T-cell (primary cell): ENCODE results near the gene KATNAL2. TPM values are rescaled to one million over a fixed set of nuclear protein-coding genes. Genes with fewer than 3 reads are reported as not detected.

Experiments
- ATAC-seq, 4 experiments: fragments of 200-7000 bp in 3 of 4; fragments of 150-1000 bp in 1 of 4; cut with Tn5 transposase; replicated peaks in 1 of 4; 1 replicate in 3 of 4; 2 replicates in 1 of 4; pipeline ENCODE4 v1.10.0; 2021; ENCODE audit warnings: moderate library complexity in 3 of 4, mild to moderate bottlenecking in 2 of 4, moderate number of reproducible peaks in 1 of 4
- CTCF ChIA-PET, 2 donors: fragments of 300-600 bp; sonication (Branson Sonifier 250); formaldehyde crosslinking; loops; one replicate each; lab custom pipeline; 2022; ENCODE audit warnings: antibody characterized with exemption in 2 of 2; lab: Charles Lee
- POLR2A ChIA-PET, 2 donors: fragments of 300-600 bp; sonication (Branson Sonifier 250); formaldehyde crosslinking; loops; one replicate each; lab custom pipeline; 2022; ENCODE audit warnings: antibody characterized with exemption in 2 of 2; lab: Charles Lee
- DNase-seq, 35 experiments: peaks; one replicate each; pipeline versions ENCODE4 v3.0.0 to v3.0.0-alpha.2; 2013 to 2023
- H3K27ac ChIP-seq: one replicate; pipeline ENCODE4 v1.5.1; 2013; ENCODE audit warnings: low read length
- H3K27me3 ChIP-seq, 2 experiments: replicated peaks in 1 of 2; 1 replicate in 1 of 2; 2 replicates in 1 of 2; pipeline versions ENCODE4 v1.6.1 to v1.7.0; 2013; ENCODE audit warnings: low read length in 1 of 2, mixed read lengths in 1 of 2; ENCODE audit not compliant: control insufficient read depth in 2 of 2, insufficient read depth in 2 of 2; ENCODE audit errors: extremely low read depth in 1 of 2
- H3K36me3 ChIP-seq, 2 donors: 1 replicate in 1 of 2; 2 replicates in 1 of 2; pipeline versions ENCODE4 v1.6.1 to v1.7.0; 2013; ENCODE audit warnings: low read length in 1 of 2; ENCODE audit not compliant: control insufficient read depth in 2 of 2, insufficient read depth in 1 of 2; ENCODE audit errors: extremely low read depth in 1 of 2
- H3K4me1 ChIP-seq, 2 experiments: 1 replicate in 1 of 2; 2 replicates in 1 of 2; pipeline versions ENCODE4 v1.6.1 to v1.7.0; 2013; ENCODE audit warnings: low read length in 2 of 2, mixed read lengths in 1 of 2; ENCODE audit not compliant: insufficient read depth in 2 of 2, control insufficient read depth in 1 of 2; ENCODE audit errors: extremely low read depth in 1 of 2
- H3K4me3 ChIP-seq, 2 donors: 1 replicate in 1 of 2; 2 replicates in 1 of 2; pipeline versions ENCODE4 v1.5.1 to v1.7.0; 2013; ENCODE audit warnings: mild to moderate bottlenecking in 2 of 2, low read length in 1 of 2, moderate library complexity in 1 of 2; ENCODE audit not compliant: control insufficient read depth in 1 of 2; ENCODE audit errors: extremely low read depth in 1 of 2
- H3K9me3 ChIP-seq: 2 replicates; pipeline ENCODE4 v1.7.0; 2013
- H3K27ac Mint-ChIP-seq, 2 donors: one replicate each; pipeline ENCODE4 v1.8.0; 2020 to 2021; ENCODE audit warnings: mild to moderate bottlenecking in 2 of 2, mixed read lengths in 2 of 2
- H3K27me3 Mint-ChIP-seq, 2 donors: one replicate each; pipeline ENCODE4 v1.8.0; 2021 to 2022; ENCODE audit warnings: mixed read lengths in 2 of 2
- H3K36me3 Mint-ChIP-seq: one replicate; pipeline ENCODE4 v1.8.0; 2021; ENCODE audit warnings: mixed read lengths
- H3K4me1 Mint-ChIP-seq, 3 donors: one replicate each; pipeline ENCODE4 v1.8.0; 2020 to 2022; ENCODE audit warnings: mixed read lengths in 3 of 3, mild to moderate bottlenecking in 1 of 3
- H3K4me3 Mint-ChIP-seq, 3 donors: one replicate each; pipeline ENCODE4 v1.8.0; 2020 to 2022; ENCODE audit warnings: mild to moderate bottlenecking in 3 of 3, mixed read lengths in 3 of 3, moderate library complexity in 3 of 3
- H3K9me3 Mint-ChIP-seq, 3 donors: one replicate each; pipeline ENCODE4 v1.8.0; 2020 to 2022; ENCODE audit warnings: mixed read lengths in 3 of 3
- WGBS: methylation state at CpG from one replicate; pipeline ENCODE4 v1.1.5; 2013; ENCODE audit warnings: missing lambda C conversion rate; ENCODE audit not compliant: insufficient coverage; 5-methylcytosine and 5-hydroxymethylcytosine counted together
- total RNA-seq, 35 experiments: library from RNA in 6 of 35; stranded (reverse) in 6 of 35; fragments of 120-200 nt in 1 of 35; gene quantifications; one replicate each; pipeline versions ENCODE4 v1.2.1 to v1.2.4 and lab custom pipeline; 2013 to 2026

Gene KATNAL2
- total RNA-seq, 5 donors from 2014 or later (not counting 1 experiment from before 2014, with no cell fraction given) = 0.53 to 1.7 (median 0.99) TPM; not detected in 1

DNA sequence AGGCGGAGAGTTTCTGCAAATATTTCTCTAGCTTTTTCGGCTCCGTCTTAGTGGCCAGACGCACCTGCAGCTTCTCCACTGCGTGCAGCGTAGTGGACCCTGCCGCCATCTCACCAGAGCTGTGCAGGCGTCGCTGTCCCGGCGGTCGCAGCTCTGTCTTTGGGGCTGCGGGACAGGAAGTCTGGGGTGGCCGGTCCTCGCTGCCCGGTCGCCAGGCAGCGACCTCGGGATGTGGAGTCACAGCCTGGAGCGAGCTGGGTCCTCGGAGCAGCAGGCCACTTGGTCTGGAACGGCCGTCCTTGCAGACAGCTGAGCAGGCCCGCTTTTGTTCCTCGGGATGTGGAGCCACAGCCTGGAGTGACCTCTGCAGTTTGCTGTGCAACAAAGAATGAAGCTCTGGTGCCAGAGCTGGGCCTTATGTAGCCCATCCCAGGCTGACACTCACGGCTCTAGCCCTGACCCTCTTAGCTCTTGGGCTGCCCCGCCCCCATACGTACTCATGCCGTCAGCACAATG lies 117.8 kb downstream of the KATNAL2 start, which contains the start of gene ELOA2:
Gene ELOA2, minus strand, starts transcription at position 466 of the 516 bp plus-strand sequence. Its CDS starts 357 bp downstream, at position 109.
- Histone ChIP-seq H3K9me3 (peaks cover 2% of the 10 kb centered on the region), H3K36me3 (no peaks in the 10 kb centered on the region), H3K27ac (no peak within 1 kb of the TSS), H3K4me1 (no peaks in the 10 kb centered on the region), H3K4me3 (no peak within 1 kb of the TSS), H3K27me3 (no peaks in the 10 kb centered on the region)
- H3K36me3 Mint-ChIP-seq = no peaks in the 10 kb centered on the region
- POLR2A ChIA-PET = no interaction called here
- H3K4me3 Mint-ChIP-seq = no peak within 1 kb of the TSS
- no peaks in the 10 kb centered on the region for H3K4me1 Mint-ChIP-seq
- WGBS = 94% methylated on average over 29 of the region's 29 CpGs
- CTCF ChIA-PET = no interaction called here
- H3K9me3 Mint-ChIP-seq = peaks cover 0 to 16% (median 2%) of the 10 kb centered on the region in 3 donors
- peaks cover 7 to 11% of the 10 kb centered on the region in 2 donors for H3K27me3 Mint-ChIP-seq
- DNase-seq (no peak), ATAC-seq (no peak)
- H3K27ac Mint-ChIP-seq = no peak within 1 kb of the TSS

GRCh38 chr18:47036298-47036874 lies 119.0 kb downstream of the KATNAL2 start:
- ChIA-PET POLR2A (no interaction called here), CTCF (no interaction called here)
- Histone ChIP-seq H3K4me1 (no peaks in the 10 kb centered on the region), H3K27ac (no peak overlapping the region), H3K4me3 (no peak overlapping the region), H3K27me3 (no peaks in the 10 kb centered on the region), H3K36me3 (no peaks in the 10 kb centered on the region), H3K9me3 (peaks cover 2% of the 10 kb centered on the region)
- Mint-ChIP-seq H3K27me3 (peaks cover 11% of the 10 kb centered on the region in 2 donors), H3K27ac (no peak overlapping the region), H3K9me3 (peaks cover 0 to 12% (median 2%) of the 10 kb centered on the region in 3 donors), H3K4me3 (no peak overlapping the region), H3K4me1 (no peaks in the 10 kb centered on the region), H3K36me3 (no peaks in the 10 kb centered on the region)
- WGBS = no CpG with 5 or more reads among the region's 2 CpGs
- DNase-seq (no peak), ATAC-seq (no peak)

GRCh38 chr18:47036927-47037578 lies 119.7 kb downstream of the KATNAL2 start:
- Histone ChIP-seq H3K27me3 (no peaks in the 10 kb centered on the region), H3K4me1 (no peaks in the 10 kb centered on the region), H3K4me3 (no peak overlapping the region), H3K27ac (no peak overlapping the region), H3K36me3 (no peaks in the 10 kb centered on the region), H3K9me3 (peaks cover under 1% of the 10 kb centered on the region)
- CTCF ChIA-PET = interaction anchor here in 1 of 2 donors (0.7 kb wide), 1 partner anchor 76 kb away, joined by 3 read pairs; no protein-coding TSS in a partner anchor
- POLR2A ChIA-PET = no interaction called here
- peaks cover 0 to 11% (median 2%) of the 10 kb centered on the region in 3 donors for H3K9me3 Mint-ChIP-seq
- H3K27ac Mint-ChIP-seq = no peak overlapping the region
- H3K4me1 Mint-ChIP-seq = no peaks in the 10 kb centered on the region
- peaks cover 11 to 12% of the 10 kb centered on the region in 2 donors for H3K27me3 Mint-ChIP-seq
- ATAC-seq = no peak
- DNase-seq = no peak
- no peaks in the 10 kb centered on the region for H3K36me3 Mint-ChIP-seq
- WGBS = 100% methylated on average over 1 of the region's 3 CpGs
- H3K4me3 Mint-ChIP-seq = no peak overlapping the region

- CTCF ChIA-PET = no interaction called here
Observed at GRCh38 chr18:47040982-47041381, 123.6 kb downstream of the KATNAL2 start.

GRCh38 chr18:47050468-47050867 lies 133.1 kb downstream of the KATNAL2 start:
- no peaks in the 10 kb centered on the region for H3K4me1 Mint-ChIP-seq
- Histone ChIP-seq H3K4me3 (no peak overlapping the region), H3K4me1 (no peaks in the 10 kb centered on the region), H3K36me3 (no peaks in the 10 kb centered on the region), H3K9me3 (no peaks in the 10 kb centered on the region), H3K27ac (no peak overlapping the region), H3K27me3 (no peaks in the 10 kb centered on the region)
- peaks cover 0 to 5% of the 10 kb centered on the region in 2 donors for H3K27me3 Mint-ChIP-seq
- H3K9me3 Mint-ChIP-seq = no peaks in the 10 kb centered on the region
- no peak overlapping the region for H3K4me3 Mint-ChIP-seq
- no peak overlapping the region for H3K27ac Mint-ChIP-seq
- POLR2A ChIA-PET = no interaction called here
- peak in 3 of 35 experiments; percentile 8 to 53 (median 8) for DNase-seq
- ATAC-seq = no peak
- 41% methylated on average over 7 of the region's 7 CpGs for WGBS
- H3K36me3 Mint-ChIP-seq = no peaks in the 10 kb centered on the region
- CTCF ChIA-PET = interaction anchor here (0.6 to 1.4 kb wide), 3 partner anchors 154 to 698 kb away, joined by 3 to 9 read pairs (median 6); no protein-coding TSS in a partner anchor

More at GRCh38 chr18:47040982-47041381, 123.6 kb downstream of the KATNAL2 start:
- Histone ChIP-seq H3K27ac (no peak overlapping the region), H3K36me3 (no peaks in the 10 kb centered on the region), H3K4me3 (no peak overlapping the region), H3K9me3 (no peaks in the 10 kb centered on the region), H3K27me3 (no peaks in the 10 kb centered on the region), H3K4me1 (no peaks in the 10 kb centered on the region)
- H3K4me3 Mint-ChIP-seq = no peak overlapping the region
- ATAC-seq (no peak), DNase-seq (no peak)
- H3K27me3 Mint-ChIP-seq = peaks cover 11 to 12% of the 10 kb centered on the region in 2 donors
- no CpG with 5 or more reads among the region's 6 CpGs for WGBS
- H3K9me3 Mint-ChIP-seq = peaks cover 0 to 2% (median 0%) of the 10 kb centered on the region in 3 donors
- POLR2A ChIA-PET = no interaction called here
- H3K36me3 Mint-ChIP-seq = no peaks in the 10 kb centered on the region
- H3K27ac Mint-ChIP-seq = no peak overlapping the region
- H3K4me1 Mint-ChIP-seq = no peaks in the 10 kb centered on the region

DNA sequence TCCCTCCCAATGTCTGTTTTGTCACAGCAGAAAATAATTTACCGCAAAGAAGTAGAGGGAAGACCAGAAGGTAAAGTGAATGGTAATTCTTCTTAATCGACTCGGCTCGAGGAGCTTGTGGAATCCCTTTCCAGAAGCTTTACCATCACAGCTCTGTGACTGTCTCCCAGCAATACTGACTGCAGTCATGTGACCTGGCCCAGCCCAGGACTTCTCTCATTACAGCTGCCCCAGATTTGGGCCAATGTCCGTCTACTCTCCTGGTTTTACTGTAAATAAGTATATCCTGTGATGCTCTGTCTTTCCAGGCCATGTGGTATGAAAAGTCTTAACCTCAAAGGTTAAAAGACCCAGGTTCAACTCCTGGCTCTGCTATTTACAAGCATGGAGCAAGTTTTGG lies 137.0 kb downstream of the KATNAL2 start:
- no peaks in the 10 kb centered on the region for H3K4me1 Mint-ChIP-seq
- no peak overlapping the region for H3K27ac Mint-ChIP-seq
- DNase-seq (no peak), ATAC-seq (no peak)
- CTCF ChIA-PET = interaction anchor here in 1 of 2 donors (0.7 kb wide), 1 partner anchor 637 kb away, joined by 3 read pairs; no protein-coding TSS in a partner anchor
- Histone ChIP-seq H3K4me3 (no peak overlapping the region), H3K27ac (no peak overlapping the region), H3K9me3 (no peaks in the 10 kb centered on the region), H3K27me3 (no peaks in the 10 kb centered on the region), H3K36me3 (no peaks in the 10 kb centered on the region), H3K4me1 (no peaks in the 10 kb centered on the region)
- 100% methylated on average over 3 of the region's 5 CpGs for WGBS
- H3K36me3 Mint-ChIP-seq = no peaks in the 10 kb centered on the region
- POLR2A ChIA-PET = no interaction called here
- H3K27me3 Mint-ChIP-seq = peaks cover 2 to 5% of the 10 kb centered on the region in 2 donors
- no peak overlapping the region for H3K4me3 Mint-ChIP-seq
- H3K9me3 Mint-ChIP-seq = no peaks in the 10 kb centered on the region
